Skeletal muscle tissue (tissue), 4 donors: Measurements from ENCODE around the gene APC. TPM values are rescaled to one million over a fixed set of nuclear protein-coding genes. Genes with fewer than 3 reads are reported as not detected.

Experiments
- H3K27ac ChIP-seq: one replicate; pipeline ENCODE4 v1.7.0; 2013; ENCODE audit warnings: mild to moderate bottlenecking, low read depth, low read length, inconsistent platforms
- H3K27me3 ChIP-seq, 3 donors: one replicate each; pipeline ENCODE4 v1.7.0; 2013; ENCODE audit warnings: low read length in 3 of 3; ENCODE audit not compliant: control insufficient read depth in 3 of 3, insufficient read depth in 3 of 3
- H3K36me3 ChIP-seq, 3 donors: one replicate each; pipeline ENCODE4 v1.7.0; 2013; ENCODE audit warnings: low read length in 3 of 3; ENCODE audit not compliant: control insufficient read depth in 3 of 3, insufficient read depth in 3 of 3
- H3K4me1 ChIP-seq, 3 donors: one replicate each; pipeline ENCODE4 v1.7.0; 2013; ENCODE audit warnings: low read length in 3 of 3, mild to moderate bottlenecking in 3 of 3; ENCODE audit not compliant: control insufficient read depth in 3 of 3, insufficient read depth in 3 of 3
- H3K4me3 ChIP-seq, 3 donors: one replicate each; pipeline ENCODE4 v1.7.0; 2013; ENCODE audit warnings: low read length in 3 of 3
- H3K9ac ChIP-seq, 3 donors: one replicate each; pipeline ENCODE4 v1.7.0; 2013; ENCODE audit warnings: low read length in 3 of 3, mild to moderate bottlenecking in 3 of 3, moderate library complexity in 2 of 3, low read depth in 1 of 3
- H3K9me3 ChIP-seq, 3 donors: one replicate each; pipeline ENCODE4 v1.7.0; 2013; ENCODE audit warnings: low read length in 3 of 3; ENCODE audit not compliant: control insufficient read depth in 3 of 3
- total RNA-seq: library from RNA; depleted of rRNA; stranded (reverse); fragments of >200 nt; gene quantifications from one replicate; pipeline ENCODE4 v1.2.3, GENCODE V29; 2014
- donor health status: Osteomylitis.

The APC gene
- 41.8 TPM for total RNA-seq

DNA sequence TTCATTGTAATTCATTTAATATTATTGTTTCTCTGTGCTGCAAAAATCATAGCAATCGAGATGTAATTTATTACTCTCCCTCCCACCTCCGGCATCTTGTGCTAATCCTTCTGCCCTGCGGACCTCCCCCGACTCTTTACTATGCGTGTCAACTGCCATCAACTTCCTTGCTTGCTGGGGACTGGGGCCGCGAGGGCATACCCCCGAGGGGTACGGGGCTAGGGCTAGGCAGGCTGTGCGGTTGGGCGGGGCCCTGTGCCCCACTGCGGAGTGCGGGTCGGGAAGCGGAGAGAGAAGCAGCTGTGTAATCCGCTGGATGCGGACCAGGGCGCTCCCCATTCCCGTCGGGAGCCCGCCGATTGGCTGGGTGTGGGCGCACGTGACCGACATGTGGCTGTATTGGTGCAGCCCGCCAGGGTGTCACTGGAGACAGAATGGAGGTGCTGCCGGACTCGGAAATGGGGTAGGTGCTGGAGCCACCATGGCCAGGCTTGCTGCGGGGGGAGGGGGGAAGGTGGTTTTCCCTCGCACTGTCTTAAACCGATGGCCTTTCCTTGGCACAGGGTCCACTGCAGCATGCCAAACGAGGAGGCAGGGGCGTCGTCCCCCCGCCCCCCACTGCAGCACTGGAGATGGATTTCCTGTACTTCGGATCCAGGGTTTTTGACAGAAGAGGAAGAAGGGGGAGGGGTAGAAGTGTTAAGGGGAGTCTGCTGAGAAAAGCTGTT, at the start of gene APC:
Gene APC (plus strand): TSS at position 423 of the 728 bp plus-strand sequence. CDS start 17,006 bp downstream, outside the sequence.
- H3K27ac ChIP-seq: peak within 1 kb of the TSS; percentile 2
- no peaks in the 10 kb centered on the region for H3K27me3 ChIP-seq
- no peaks in the 10 kb centered on the region for H3K9me3 ChIP-seq
- H3K9ac ChIP-seq: peak within 1 kb of the TSS; percentile 72 to 81 (median 80)
- peak within 1 kb of the TSS; percentile 83 to 86 (median 84) for H3K4me3 ChIP-seq
- no peaks in the 10 kb centered on the region for H3K36me3 ChIP-seq
- H3K4me1 ChIP-seq: peaks cover 3 to 15% (median 11%) of the 10 kb centered on the region in 3 donors

DNA sequence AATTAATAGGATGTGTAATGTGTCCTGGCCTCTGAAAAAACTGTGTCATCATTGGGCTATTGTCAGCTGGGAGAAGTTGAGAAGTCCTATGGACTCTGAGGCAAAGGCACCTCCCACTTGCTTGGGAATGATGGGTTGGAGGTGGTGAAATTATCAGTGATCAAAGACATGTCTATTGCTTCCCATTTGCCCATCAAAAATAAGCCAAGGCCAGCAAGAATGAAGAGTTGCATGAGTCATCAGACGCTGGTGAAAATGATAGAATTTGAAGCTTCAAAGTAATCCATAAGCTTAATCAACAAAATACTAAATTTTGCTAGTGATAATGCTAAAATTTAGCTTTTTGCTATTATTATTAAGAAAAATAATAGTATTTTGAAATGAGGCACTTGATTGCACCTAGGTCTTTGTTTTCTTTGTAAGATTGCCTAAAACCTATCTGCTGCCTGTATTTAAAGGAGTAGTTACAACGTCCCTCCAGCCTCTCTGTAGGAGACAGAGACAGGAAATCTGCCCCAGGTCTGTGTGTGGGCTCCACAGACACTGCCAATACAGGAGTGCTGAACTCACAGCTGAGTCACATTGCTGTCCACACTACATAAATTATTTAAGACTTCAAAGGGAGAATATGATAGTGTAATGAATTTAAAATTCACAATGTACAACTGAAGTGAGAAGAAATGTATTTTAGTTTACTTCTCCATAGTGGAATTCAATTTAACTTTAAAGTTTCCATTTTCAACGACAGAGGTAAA, 48.4 kb upstream of the APC start:
- no peak overlapping the region for H3K9ac ChIP-seq

DNA sequence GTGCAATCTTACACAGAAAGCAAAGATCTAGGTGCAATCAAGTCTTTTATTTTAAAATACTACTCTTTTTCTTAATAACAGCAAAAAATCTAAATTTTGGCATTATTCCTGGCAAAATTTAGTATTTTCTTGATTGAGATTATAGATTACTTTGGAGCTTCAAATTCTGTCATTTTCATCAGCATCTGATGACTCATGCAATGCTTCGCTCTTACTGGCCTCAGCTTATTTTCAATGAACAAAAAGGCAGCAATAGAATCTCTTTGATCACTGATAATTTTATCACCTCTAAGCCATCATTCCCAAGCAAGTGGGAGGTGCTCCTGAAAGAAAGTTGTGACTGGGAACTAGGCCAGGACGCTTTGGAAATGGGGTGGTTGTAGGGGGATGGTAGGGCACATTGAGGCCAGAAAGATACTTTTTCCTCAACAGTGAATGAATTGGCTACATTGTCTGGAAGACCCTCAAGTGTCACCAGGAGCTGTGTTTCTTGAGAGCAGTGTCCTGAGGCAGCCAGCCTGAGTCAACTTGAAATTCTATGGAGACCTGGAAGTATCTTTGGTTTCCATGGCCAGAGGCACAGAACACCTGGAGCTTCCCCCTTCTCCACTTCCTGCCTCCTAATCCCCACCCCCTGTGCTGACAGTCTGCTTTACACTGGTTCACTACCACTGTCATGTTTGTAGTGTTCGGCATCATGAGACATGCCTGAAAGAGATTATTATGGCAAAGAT, 46.9 kb upstream of the APC start:
- Histone ChIP-seq H3K9me3 (no peaks in the 10 kb centered on the region), H3K36me3 (no peaks in the 10 kb centered on the region), H3K9ac (no peak overlapping the region), H3K27ac (no peak overlapping the region), H3K27me3 (no peaks in the 10 kb centered on the region), H3K4me1 (peaks cover 0 to 5% (median 0%) of the 10 kb centered on the region in 3 donors), H3K4me3 (no peak overlapping the region)

More for the DNA sequence above, 48.4 kb upstream of the APC start:
- no peak overlapping the region for H3K4me3 ChIP-seq
- peaks cover 0 to 13% (median 0%) of the 10 kb centered on the region in 3 donors for H3K4me1 ChIP-seq
- no peaks in the 10 kb centered on the region for H3K27me3 ChIP-seq
- no peaks in the 10 kb centered on the region for H3K36me3 ChIP-seq
- H3K27ac ChIP-seq: no peak overlapping the region
- no peaks in the 10 kb centered on the region for H3K9me3 ChIP-seq

DNA sequence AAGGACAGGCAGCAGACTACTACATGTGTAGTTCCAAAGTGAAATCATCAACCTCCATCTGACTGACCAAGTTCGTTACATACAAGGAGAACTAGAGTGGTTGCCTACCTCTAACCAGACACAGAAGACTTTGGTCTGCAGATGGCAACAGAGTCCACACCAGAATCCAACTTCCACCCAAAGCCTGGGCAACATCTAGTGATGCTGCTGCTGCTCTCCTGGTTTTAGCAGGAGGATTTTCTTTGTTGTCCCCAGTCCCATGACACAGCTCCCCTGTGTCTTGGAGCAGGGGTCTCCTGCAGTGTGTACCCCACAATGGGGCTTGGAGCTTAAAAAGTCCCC, 46.4 kb upstream of the APC start:
- no peak overlapping the region for H3K27ac ChIP-seq
- peaks cover 0 to under 1% (median 0%) of the 10 kb centered on the region in 3 donors for H3K4me1 ChIP-seq
- H3K27me3 ChIP-seq: no peaks in the 10 kb centered on the region
- H3K36me3 ChIP-seq: no peaks in the 10 kb centered on the region
- H3K4me3 ChIP-seq: no peak overlapping the region
- H3K9ac ChIP-seq: no peak overlapping the region
- H3K9me3 ChIP-seq: no peaks in the 10 kb centered on the region

DNA sequence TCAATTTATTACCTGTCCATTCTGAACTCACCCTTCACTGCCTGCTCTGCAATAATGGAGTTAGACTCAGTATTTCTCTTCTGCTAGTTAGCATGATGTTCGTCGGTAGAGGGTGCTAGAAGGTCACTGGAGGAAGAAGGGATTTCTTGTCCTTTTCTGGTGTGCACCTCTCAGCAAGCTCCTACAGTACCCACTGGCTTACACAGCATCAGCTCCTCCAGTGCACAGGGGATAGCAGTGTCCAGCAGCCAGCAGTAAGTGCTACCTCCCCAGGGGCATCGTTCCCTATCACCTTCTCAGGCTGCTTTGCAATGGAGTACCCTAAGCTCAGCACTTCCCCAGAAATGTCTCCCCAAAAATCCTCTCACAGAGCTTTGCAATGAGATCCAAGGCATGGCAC, 45.9 kb upstream of the APC start:
- no peaks in the 10 kb centered on the region for H3K36me3 ChIP-seq
- H3K27ac ChIP-seq: no peak overlapping the region
- no peaks in the 10 kb centered on the region for H3K27me3 ChIP-seq
- H3K9ac ChIP-seq: no peak overlapping the region
- H3K4me3 ChIP-seq: no peak overlapping the region
- no peaks in the 10 kb centered on the region for H3K9me3 ChIP-seq
- H3K4me1 ChIP-seq: no peaks in the 10 kb centered on the region

DNA sequence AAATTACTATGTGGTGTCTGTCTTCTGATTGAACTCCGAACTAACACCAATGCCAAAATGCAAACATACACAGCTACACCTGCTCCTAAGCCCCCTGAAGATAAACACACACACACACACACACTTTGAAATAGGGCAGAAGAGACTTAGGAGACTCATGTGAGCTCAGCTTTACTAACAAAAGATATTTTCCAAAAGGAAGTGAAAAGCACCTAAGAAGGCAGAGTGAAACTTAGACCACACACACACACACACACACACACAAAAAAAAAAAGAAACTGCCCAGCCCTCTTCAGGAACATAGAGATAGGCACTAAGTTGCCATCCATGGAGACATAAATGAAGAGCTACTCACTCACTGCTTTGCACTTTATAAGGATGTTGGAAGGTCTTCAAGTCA, 45.2 kb upstream of the APC start:
- Histone ChIP-seq H3K9me3 (no peaks in the 10 kb centered on the region), H3K36me3 (no peaks in the 10 kb centered on the region)

DNA sequence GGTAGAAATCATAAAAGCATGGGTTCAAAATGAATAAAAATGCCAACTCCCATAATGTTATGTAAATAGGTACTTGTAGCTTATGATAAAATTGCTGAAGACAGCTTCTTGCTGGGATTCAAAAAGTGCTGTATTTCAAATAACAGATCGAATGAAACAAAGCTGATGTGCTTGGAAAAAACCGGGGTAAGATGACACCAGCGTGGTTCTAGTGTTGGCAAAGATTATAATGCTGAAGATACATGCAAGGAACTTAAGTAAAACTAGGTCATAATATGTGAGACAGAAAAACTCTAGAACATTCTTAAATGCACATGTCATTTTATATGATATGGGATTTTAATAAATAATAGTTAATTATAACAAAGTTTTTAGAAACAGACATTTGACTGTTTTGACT, 44.4 kb upstream of the APC start:
- H3K4me1 ChIP-seq: no peaks in the 10 kb centered on the region
- no peaks in the 10 kb centered on the region for H3K27me3 ChIP-seq
- no peak overlapping the region for H3K27ac ChIP-seq
- H3K9ac ChIP-seq: no peak overlapping the region
- H3K9me3 ChIP-seq: no peaks in the 10 kb centered on the region
- no peak overlapping the region for H3K4me3 ChIP-seq
- no peaks in the 10 kb centered on the region for H3K36me3 ChIP-seq

More for the DNA sequence above, 45.2 kb upstream of the APC start:
- H3K4me1 ChIP-seq: no peaks in the 10 kb centered on the region
- no peak overlapping the region for H3K27ac ChIP-seq
- no peaks in the 10 kb centered on the region for H3K27me3 ChIP-seq
- no peak overlapping the region for H3K4me3 ChIP-seq
- H3K9ac ChIP-seq: no peak overlapping the region

DNA sequence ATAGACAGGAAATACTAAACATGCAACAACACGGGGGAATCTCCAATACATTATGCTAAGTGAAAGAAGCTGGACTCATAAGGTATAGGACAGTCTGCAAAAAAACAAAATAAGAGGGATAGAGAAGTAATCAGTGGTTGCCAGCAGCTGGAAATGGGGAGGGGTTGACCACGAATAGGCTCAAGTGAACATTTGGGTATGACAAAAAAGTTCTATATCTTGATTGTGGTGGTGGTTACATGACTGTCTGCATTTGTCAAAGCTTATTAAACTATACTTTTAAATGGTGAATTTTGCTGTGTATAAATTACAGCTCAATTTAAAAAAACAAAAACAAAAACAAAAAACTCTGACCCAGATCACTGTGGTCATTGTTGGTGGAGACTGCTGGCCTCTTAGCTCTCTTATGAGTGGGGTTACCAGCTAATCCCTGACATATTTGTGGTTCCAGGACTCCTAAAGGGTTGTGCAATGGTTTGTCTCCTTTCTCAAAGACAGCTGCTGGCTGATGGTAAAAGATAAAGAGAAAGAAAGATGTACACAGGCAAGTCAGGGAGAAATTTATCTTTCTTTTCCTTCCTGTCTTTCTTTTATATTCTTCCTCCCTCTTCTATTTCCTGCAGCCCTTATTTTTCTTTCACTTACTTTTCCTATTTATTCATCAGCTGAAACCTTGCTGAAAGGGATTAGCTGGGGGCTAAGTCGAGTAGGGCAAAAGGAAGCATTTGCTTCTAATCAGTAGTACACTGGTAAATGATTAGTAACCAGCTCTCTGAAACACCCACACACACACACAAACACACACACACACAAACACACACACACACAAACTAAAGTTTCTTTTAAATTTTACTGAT, 42.6 kb upstream of the APC start:
- no peaks in the 10 kb centered on the region for H3K9me3 ChIP-seq
- no peak overlapping the region for H3K9ac ChIP-seq
- H3K36me3 ChIP-seq: no peaks in the 10 kb centered on the region
- H3K4me3 ChIP-seq: no peak overlapping the region
- H3K4me1 ChIP-seq: no peaks in the 10 kb centered on the region
- no peak overlapping the region for H3K27ac ChIP-seq
- no peaks in the 10 kb centered on the region for H3K27me3 ChIP-seq

DNA sequence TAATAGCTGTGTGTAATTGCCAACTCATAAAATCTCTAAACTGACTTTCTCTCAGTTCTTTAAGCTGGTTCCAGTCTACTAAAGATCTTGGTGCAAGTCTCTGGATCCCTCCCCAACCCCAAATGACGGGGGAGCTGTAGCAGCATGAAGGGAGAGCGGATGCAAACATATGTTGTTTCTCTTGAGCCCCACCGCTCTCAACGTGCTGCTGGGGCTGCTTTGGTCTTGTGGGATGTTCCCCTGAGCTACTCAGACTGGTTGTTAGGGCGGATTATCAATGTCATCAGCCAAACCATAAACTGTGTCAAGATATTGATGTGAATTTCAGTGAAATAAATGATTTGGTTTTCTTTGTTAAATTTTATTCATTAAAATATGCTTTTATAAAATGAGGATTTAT, 40.9 kb upstream of the APC start:
- H3K36me3 ChIP-seq: no peaks in the 10 kb centered on the region
- H3K27me3 ChIP-seq: no peaks in the 10 kb centered on the region
- no peaks in the 10 kb centered on the region for H3K9me3 ChIP-seq
- H3K9ac ChIP-seq: no peak overlapping the region
- H3K4me3 ChIP-seq: no peak overlapping the region
- H3K27ac ChIP-seq: no peak overlapping the region
- no peaks in the 10 kb centered on the region for H3K4me1 ChIP-seq
